SK-N-MC (cell line): ENCODE results near the gene SELENOW.

Source experiments
- EZH2 ChIP-seq: fragments of 200-600 bp; sonication (generic); IDR thresholded peaks from one replicate; pipeline ENCODE4 v1.6.1; 2017; ENCODE audit warnings: antibody characterized with exemption
- FOXP2 ChIP-seq: optimal IDR thresholded peaks from 2 replicates; pipeline ENCODE3; 2011; ENCODE audit warnings: mild to moderate bottlenecking, moderate library complexity; ENCODE audit not compliant: insufficient read depth; ENCODE audit errors: extremely low read length, control extremely low read depth
- POLR2AphosphoS5 ChIP-seq: IDR thresholded peaks from 2 replicates; pipeline ENCODE4 v1.6.1; 2012; ENCODE audit warnings: mild to moderate bottlenecking, low read depth, low read length, borderline replicate concordance

- no peak for TF ChIP-seq POLR2AphosphoS5
- no peak for TF ChIP-seq FOXP2
- TF ChIP-seq EZH2: no peak
Measured at GRCh38 chr19:47730910-47731309, 47.6 kb upstream of the SELENOW start.
